Stimulated activated naive CD8-positive, alpha-beta T cell treated with anti-CD3 and anti-CD28 coated beads, Interleukin-15, Interleukin-2, amounts not matched to agents 100 ng/mL and 50 ng/mL, for 24 hours (primary cell): ENCODE results near the gene EFCAB10.
"Not testable (repeated sequence)": the region's sequence is repeated elsewhere in the genome, so short reads cannot be mapped to it uniquely, and the experiment has no call there.

ENCODE experiments used
- H3K27ac Mint-ChIP-seq: one replicate; pipeline ENCODE4 v1.8.0; 2021; ENCODE audit warnings: mild to moderate bottlenecking, mixed read lengths
- H3K27me3 Mint-ChIP-seq: one replicate; pipeline ENCODE4 v1.8.0; 2021; ENCODE audit warnings: mixed read lengths
- H3K36me3 Mint-ChIP-seq: one replicate; pipeline ENCODE4 v1.8.0; 2021; ENCODE audit warnings: low read depth, mixed read lengths
- H3K4me1 Mint-ChIP-seq: one replicate; pipeline ENCODE4 v1.8.0; 2021; ENCODE audit warnings: low read depth, mixed read lengths
- H3K4me3 Mint-ChIP-seq: one replicate; pipeline ENCODE4 v1.8.0; 2021; ENCODE audit warnings: mild to moderate bottlenecking, mixed read lengths
- H3K9me3 Mint-ChIP-seq: one replicate; pipeline ENCODE4 v1.8.0; 2021; ENCODE audit warnings: mixed read lengths

Gene EFCAB10

DNA sequence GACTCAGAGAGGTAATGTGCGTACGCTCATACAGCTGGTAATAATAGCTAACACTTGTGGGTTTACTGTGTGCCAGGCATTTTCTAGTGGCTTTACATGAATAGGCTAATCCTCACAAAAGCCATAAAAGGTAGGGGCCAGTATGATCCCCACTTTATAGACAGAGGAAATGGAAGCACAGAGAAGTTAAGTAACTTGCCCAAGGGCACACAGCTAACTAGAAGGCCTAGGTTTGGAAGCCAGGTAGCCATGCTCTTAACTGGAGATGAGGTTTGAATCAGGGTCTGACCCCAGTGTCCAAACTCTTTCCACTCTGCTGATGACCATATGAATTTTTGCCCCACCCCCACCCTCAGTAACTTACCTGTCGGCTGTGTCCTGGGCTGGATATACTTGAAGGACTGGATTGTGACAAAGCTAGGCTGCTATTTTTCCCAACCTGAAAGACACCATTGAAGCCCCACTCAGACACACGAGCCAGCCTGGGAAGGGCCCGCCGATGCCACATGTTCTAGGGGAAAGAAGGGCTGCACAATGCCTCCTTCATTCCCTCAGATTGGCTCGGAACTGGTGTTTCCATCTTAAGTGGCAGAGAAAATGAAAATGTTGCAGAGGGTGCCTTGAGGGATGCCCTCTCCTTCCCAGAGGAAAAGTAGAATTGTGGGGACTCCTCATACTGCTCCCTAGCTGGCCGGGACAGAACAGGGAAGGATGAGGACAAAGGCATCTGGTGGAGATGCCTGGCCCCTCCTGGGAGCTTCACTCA is 29.1 kb upstream of the EFCAB10 start:
- Mint-ChIP-seq H3K9me3 (no peaks in the 10 kb centered on the region), H3K36me3 (peaks cover 8% of the 10 kb centered on the region), H3K4me3 (no peak overlapping the region), H3K4me1 (no peaks in the 10 kb centered on the region), H3K27me3 (no peaks in the 10 kb centered on the region), H3K27ac (no peak overlapping the region)

DNA sequence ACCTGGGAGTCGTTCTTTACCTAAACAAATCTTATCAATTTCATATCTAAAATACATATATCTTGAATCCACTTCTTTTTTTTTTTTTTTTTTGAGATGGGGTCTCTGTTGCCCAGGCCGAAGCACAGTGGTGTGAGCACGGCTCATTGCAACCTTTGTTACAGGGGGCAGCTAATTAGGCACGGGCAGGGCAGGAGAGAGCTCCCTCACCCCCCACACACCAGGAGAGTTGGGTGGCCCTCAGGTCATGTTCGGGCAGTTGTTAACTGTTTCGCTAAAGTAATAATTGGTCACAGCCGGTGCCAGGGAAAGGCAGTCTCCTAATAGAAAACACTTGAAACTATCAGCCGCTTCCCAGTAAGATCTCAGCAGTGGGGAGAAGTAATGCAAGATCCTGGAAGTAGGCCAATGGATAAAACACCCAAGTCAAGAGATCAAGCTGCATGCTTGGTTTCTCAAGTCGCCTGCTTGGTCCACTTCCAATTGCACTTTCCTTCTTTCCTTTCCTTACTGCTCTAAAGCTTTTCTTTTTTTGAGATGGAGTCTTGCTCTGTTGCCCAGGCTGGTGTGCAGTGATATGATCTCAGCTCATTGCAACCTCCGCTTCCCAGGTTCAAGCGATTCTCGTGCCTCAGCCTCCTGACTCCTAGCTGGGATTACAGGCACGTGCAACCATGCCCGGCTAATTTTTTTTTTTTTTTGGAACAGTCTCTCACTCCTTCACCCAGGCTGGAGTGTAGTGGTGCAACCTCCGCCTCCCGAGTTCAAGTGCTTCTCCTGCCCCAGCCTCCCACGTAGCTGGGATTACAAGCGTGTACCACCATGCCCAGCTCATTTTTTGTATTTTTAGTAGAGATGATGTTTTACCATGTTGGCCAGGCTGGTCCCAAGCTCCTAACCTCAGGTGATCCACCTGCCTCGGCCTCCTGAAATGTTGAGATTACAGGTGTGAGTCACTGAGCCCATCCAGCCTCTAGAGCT is 21.3 kb upstream of the EFCAB10 start:
- H3K36me3 Mint-ChIP-seq, result no peaks in the 10 kb centered on the region
- H3K4me1 Mint-ChIP-seq, result no peaks in the 10 kb centered on the region
- H3K27ac Mint-ChIP-seq, result no peak overlapping the region
- H3K9me3 Mint-ChIP-seq, result no peaks in the 10 kb centered on the region
- peaks cover 4% of the 10 kb centered on the region for H3K27me3 Mint-ChIP-seq
- no peak overlapping the region for H3K4me3 Mint-ChIP-seq

DNA sequence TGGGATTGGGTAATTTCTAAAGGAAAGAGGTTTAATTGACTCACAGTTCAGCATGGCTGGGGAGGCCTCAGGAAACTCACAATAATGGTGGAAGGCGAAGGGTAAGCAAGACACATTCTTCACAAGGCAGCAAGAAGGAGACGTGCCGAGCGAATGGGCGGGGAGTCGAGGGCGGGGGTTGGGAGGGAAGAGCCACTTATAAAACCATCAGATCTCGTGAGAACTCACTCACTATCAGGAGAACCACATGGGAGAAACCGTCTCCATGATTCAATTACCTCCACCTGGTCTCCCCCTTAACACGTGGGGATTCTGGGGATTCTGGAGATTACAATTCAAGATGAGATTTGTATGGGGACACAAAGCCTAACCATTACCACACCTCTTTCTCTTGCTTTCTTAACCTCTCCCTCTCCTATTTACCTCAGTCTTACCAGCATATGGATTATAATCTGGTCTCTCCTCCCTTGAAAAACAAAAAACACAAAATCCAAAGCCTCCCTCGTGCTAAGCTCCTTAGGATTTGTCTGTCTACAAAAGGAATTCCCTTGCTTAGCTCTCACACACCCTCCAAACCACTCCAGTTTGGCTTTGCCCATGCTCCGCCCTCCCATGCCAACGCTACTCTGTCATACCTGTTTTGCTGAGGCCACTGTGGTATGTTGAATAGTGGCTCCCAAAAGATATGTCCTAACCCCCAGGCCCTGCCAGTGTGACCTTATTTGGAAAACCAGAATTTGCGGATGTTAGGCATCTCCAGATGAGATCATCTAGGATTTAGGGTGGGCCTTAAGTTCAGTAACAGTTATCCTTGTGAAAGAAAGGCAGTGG is 19.6 kb upstream of the EFCAB10 start:
- Mint-ChIP-seq H3K36me3 (no peaks in the 10 kb centered on the region), H3K9me3 (no peaks in the 10 kb centered on the region), H3K4me3 (no peak overlapping the region), H3K27ac (no peak overlapping the region), H3K4me1 (no peaks in the 10 kb centered on the region), H3K27me3 (peaks cover 12% of the 10 kb centered on the region)

DNA sequence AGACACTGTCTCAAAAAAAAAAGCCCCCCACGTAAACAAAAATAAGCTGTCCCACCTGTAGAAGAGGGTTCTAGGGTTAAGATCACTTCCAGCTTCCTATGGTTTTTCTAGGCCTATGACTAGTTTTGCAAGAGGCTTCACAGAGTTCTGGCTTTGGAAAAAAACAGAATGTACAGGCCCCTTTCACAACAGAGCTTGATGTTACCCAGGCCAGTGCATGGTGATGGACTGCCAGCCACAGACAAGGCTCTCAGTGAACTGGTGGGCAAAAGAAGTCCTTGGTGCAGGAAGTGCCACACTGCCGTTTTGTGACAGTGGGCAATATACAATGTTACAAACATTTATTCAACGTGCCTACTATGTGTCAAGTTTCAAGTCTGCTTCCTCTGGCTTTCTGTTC is 18.3 kb upstream of the EFCAB10 start:
- Mint-ChIP-seq H3K4me3 (no peak overlapping the region), H3K36me3 (no peaks in the 10 kb centered on the region), H3K27ac (no peak overlapping the region), H3K4me1 (no peaks in the 10 kb centered on the region), H3K9me3 (no peaks in the 10 kb centered on the region), H3K27me3 (peaks cover 12% of the 10 kb centered on the region)

DNA sequence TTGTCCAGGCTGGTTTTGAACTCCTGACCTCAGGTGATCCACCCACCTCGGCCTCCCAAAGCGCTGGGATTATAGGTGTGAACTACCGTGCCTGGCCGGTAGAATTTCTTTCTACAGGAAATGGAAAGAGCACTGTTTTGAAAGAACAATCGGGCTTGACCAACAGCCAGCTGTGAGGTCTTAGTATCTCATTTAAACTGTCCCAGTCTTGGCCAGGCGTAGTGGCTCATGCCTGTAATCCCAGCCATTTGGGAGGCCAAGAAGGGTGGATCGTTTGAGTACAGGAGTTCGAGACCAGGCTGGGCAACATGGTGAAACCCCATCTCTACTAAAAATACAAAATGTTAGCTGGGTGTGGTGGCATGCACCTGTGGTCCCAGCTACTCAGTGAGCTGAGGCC is 17.8 kb upstream of the EFCAB10 start:
- not testable (repeated sequence) for H3K4me3 Mint-ChIP-seq, H3K27ac Mint-ChIP-seq, H3K9me3 Mint-ChIP-seq, H3K36me3 Mint-ChIP-seq, H3K4me1 Mint-ChIP-seq
- peaks cover 12% of the 10 kb centered on the region for H3K27me3 Mint-ChIP-seq

DNA sequence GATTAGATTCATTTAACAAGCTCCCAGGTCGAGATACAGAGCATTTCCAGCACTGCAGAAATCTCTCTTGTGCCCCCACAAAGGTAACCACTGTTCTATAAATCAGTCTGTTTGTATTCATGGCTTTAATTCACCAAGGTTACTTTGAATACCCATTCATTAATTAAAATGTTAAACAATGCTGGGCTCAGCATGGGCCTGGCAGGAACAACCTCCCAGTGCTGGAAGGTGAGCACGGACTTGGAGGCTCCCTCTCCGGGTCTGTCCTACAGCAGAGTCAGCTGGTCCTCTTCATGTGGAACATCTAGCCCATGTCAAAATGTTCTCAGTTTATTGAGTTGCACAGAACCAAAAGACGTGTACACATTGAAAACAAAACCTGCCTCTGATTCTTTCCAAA is 15.6 kb upstream of the EFCAB10 start:
- no peaks in the 10 kb centered on the region for H3K4me1 Mint-ChIP-seq
- no peak overlapping the region for H3K4me3 Mint-ChIP-seq
- no peaks in the 10 kb centered on the region for H3K36me3 Mint-ChIP-seq
- H3K9me3 Mint-ChIP-seq, result no peaks in the 10 kb centered on the region
- peaks cover 8% of the 10 kb centered on the region for H3K27me3 Mint-ChIP-seq
- no peak overlapping the region for H3K27ac Mint-ChIP-seq

DNA sequence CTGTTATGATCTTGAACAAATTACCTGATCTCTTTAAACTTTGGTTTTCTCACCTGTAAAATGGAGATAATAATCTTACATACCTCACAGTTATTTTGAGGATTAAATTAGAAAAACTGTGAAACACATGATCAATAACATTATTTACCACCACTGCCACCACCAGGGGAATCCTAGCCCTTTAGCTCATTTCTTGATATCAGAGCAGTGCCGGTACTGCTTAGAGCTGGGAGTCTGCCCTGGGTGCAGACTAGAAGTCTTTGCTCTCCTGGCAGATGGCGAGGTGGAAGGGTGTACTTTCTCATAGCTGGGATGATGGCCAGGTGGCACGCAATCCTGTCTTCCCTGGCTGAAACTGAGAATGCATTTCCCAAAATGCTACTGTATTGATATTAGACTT is 12.7 kb upstream of the EFCAB10 start:
- H3K4me3 Mint-ChIP-seq, result no peak overlapping the region
- no peaks in the 10 kb centered on the region for H3K36me3 Mint-ChIP-seq
- peaks cover 3% of the 10 kb centered on the region for H3K4me1 Mint-ChIP-seq
- no peaks in the 10 kb centered on the region for H3K9me3 Mint-ChIP-seq
- H3K27ac Mint-ChIP-seq, result no peak overlapping the region
- H3K27me3 Mint-ChIP-seq, result peaks cover 8% of the 10 kb centered on the region

DNA sequence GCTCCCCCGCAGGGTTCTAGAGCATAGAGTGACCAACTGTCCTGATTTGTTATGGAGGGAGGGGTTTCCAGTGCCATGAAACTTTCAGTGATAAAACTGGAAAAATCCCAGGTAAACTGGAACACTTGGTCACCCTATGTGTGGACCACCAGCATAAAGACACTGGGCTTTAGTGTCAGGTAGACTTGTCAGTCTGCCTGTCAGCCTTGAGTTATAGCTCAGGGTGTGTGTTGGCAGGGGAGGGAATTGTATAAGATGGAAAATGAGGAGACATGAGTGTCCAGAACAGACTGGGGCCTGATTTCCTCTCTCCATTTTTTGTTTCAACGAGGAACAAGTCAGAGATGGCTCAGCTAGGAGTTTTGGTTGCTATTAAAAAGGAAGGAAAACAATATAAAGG is 10.2 kb upstream of the EFCAB10 start:
- no peak overlapping the region for H3K27ac Mint-ChIP-seq
- no peaks in the 10 kb centered on the region for H3K9me3 Mint-ChIP-seq
- peaks cover 1% of the 10 kb centered on the region for H3K27me3 Mint-ChIP-seq
- no peaks in the 10 kb centered on the region for H3K36me3 Mint-ChIP-seq
- H3K4me3 Mint-ChIP-seq, result no peak overlapping the region
- peaks cover 10% of the 10 kb centered on the region for H3K4me1 Mint-ChIP-seq

DNA sequence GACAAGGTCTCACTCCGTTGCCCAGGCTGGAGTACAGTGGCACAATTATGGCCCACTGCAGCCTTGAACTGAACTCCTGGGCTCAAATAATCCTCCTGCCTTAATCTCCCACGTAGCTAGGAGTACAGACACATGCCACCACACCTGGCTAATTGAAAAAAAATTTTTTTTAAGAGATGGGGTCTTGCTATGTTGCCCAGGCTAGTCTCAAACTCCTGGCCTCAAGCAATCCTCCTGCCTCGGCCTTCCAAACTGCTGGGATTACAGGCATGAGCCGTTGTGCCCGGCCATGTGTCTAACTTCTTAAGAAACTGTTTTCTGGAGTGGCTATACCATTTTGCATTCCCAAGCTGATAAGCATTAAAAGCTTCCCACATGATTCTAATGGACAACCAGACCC is 9.5 kb upstream of the EFCAB10 start:
- Mint-ChIP-seq H3K27me3 (no peaks in the 10 kb centered on the region), H3K9me3 (no peaks in the 10 kb centered on the region), H3K4me3 (no peak overlapping the region), H3K27ac (no peak overlapping the region), H3K36me3 (no peaks in the 10 kb centered on the region), H3K4me1 (peaks cover 10% of the 10 kb centered on the region)

DNA sequence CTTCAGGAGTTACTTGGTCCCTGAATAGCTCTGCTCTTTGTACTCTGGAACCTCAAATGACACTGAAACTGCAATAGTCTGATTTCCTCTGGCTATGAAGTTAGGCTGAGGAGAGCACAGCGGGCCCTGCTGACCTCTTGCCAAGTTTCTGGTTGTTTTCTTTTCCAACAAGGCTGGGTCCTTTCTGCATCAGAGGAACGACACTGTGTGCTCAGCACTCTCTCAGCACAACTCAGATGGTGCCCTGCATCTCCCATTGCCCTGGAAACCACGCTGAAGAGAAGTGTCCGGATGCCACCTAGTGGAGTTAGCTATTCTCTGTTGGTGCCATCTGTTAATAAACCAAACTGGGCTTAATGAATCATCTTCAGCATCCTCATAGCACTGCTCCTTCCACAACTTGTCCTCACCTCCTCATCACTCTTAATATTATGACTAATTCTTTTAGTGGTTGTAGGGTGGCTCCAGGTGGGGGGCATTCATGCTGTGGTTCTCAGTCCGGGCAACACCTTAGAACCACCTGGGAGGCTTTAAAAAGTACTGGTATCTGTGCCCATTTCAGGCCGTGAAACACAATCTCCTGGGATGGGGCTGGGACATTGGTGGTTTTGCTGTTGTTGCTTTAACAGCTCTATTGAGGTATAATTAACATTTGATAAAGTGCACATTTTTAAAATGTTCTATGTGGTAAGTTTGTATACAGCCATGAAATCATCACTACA is 8.2 kb upstream of the EFCAB10 start:
- Mint-ChIP-seq H3K27ac (no peak overlapping the region), H3K27me3 (no peaks in the 10 kb centered on the region), H3K4me1 (peaks cover 10% of the 10 kb centered on the region), H3K4me3 (no peak overlapping the region), H3K9me3 (no peaks in the 10 kb centered on the region), H3K36me3 (no peaks in the 10 kb centered on the region)

DNA sequence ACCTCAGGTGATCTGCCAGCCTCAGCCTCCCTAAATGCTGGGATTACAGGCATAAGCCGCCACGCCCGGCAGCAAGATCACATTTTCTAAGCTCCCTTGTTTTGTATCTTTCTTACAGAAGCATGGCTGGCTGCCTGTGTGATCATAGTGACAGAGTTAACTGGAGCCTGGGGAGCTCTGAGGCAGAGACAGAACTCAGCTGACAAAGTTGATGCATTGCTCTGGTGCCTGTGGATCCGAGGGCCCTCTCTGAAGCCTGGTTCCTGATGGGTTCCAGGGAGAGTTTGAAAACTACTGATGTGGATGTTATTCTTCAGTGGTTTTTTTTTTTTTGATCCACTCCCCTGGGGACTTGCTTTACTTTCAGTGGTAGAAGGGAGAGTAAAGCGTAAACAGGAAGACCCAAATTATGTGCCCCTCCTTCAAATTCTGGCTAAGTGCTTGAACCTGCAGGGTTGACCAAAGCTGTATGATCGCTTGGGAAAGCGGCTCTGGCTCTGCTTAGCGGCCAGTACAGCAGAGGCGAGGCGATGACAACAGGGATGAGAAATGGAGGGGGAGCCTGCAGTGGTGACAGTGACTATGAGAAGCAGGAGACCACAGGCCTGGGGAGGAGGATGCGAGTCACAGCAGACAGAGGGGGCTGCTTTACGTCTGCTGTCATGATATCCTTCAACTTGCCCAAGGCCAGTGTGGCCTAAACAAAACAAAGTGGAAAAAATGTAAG is 6.8 kb upstream of the EFCAB10 start:
- peaks cover 10% of the 10 kb centered on the region for H3K4me1 Mint-ChIP-seq
- H3K36me3 Mint-ChIP-seq, result no peaks in the 10 kb centered on the region
- H3K4me3 Mint-ChIP-seq, result no peak overlapping the region
- no peak overlapping the region for H3K27ac Mint-ChIP-seq
- no peaks in the 10 kb centered on the region for H3K27me3 Mint-ChIP-seq
- H3K9me3 Mint-ChIP-seq, result peaks cover 4% of the 10 kb centered on the region

DNA sequence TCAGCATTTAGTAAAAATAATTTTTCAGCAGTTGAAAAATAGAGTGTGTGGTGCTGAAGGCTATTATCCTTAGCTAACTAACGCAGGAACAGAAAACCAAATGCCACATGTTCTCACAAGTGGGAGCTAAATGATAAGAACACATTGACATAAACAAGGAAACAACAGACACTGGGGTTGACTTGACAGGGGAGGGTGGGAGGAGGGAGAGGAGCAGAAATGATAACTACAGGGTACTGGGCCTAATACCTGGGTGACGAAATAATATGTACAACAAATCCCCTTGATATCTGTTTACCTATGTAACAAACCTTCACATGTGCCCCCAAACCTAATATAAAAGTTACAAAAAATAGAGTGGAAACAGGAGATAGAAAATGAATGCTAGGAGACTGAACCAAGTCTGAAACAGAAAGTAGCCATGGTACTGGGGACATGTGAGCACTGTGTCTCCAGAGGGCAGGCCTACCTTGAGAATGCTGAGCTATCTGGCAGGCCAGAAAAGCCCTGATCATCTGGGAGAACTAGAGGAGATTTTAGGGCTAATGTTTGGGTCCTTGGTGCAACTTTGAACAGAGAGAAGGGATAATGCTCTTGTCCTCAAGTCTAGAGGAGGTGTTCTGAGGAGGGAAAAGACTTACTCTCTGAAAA is 4.7 kb upstream of the EFCAB10 start:
- no peak overlapping the region for H3K4me3 Mint-ChIP-seq
- peaks cover 8% of the 10 kb centered on the region for H3K27me3 Mint-ChIP-seq
- H3K36me3 Mint-ChIP-seq, result no peaks in the 10 kb centered on the region
- H3K27ac Mint-ChIP-seq, result no peak overlapping the region
- peaks cover 4% of the 10 kb centered on the region for H3K9me3 Mint-ChIP-seq
- peaks cover 16% of the 10 kb centered on the region for H3K4me1 Mint-ChIP-seq

DNA sequence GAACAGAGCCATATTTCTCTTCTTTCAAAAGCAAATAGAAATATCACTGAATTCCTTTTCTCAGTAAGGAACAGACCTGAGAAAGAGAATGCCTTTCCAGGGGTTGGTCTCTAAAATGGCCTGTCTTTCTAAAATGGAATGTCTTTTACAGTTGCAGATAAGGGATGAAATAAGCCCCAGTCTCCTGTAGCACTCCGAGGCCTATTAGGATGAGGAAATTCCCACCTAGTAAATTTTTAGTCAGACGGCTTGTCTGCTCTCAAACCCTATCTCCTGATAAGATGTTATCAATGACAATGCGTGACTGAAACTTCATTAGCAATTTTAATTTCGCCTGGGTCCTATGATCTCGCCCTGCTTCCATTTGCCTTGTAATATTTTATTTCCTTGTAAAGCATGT is 2.9 kb upstream of the EFCAB10 start:
- peaks cover 17% of the 10 kb centered on the region for H3K4me1 Mint-ChIP-seq
- no peaks in the 10 kb centered on the region for H3K36me3 Mint-ChIP-seq

More for the DNA sequence above, 2.9 kb upstream of the EFCAB10 start:
- H3K9me3 Mint-ChIP-seq, result peaks cover 4% of the 10 kb centered on the region
- no peak overlapping the region for H3K27ac Mint-ChIP-seq
- no peak overlapping the region for H3K4me3 Mint-ChIP-seq
- peaks cover 8% of the 10 kb centered on the region for H3K27me3 Mint-ChIP-seq
